IMR-90 (cell line): ENCODE measurements around the gene RASL11A. TPM values are rescaled to one million over a fixed set of nuclear protein-coding genes. Genes with fewer than 3 reads are reported as not detected.

ENCODE experiments used
- ATAC-seq: fragments of 200-7000 bp; cut with Tn5 transposase; 2 replicates; pipeline ENCODE4 v1.9.1; 2020; ENCODE audit warnings: low read depth, mild to moderate bottlenecking, moderate library complexity
- BruUV-seq: library from RNA; stranded (reverse); fragments of 400-500 nt; replicated peaks from 2 replicates; lab custom pipeline; 2021; lab: Mats Ljungman, UMichigan
- CTCF ChIA-PET: fragments of 300-600 bp; formaldehyde crosslinking; extraction: SDS; loops from one replicate; lab custom pipeline; 2021; ENCODE audit warnings: antibody characterized with exemption; lab: Yijun Ruan, JAX
- POLR2A ChIA-PET: fragments of 300-600 bp; sonication (Branson Sonifier 250); formaldehyde crosslinking; loops from one replicate; lab custom pipeline; 2022; ENCODE audit warnings: antibody characterized with exemption; ENCODE audit not compliant: unreplicated experiment; lab: Charles Lee
- DNase-seq: peaks from one replicate; pipeline ENCODE4 v3.0.0; 2013
- H2AFZ ChIP-seq: replicated peaks from 2 replicates; pipeline ENCODE3; 2013; ENCODE audit warnings: low read length, mild to moderate bottlenecking; ENCODE audit not compliant: poor library complexity
- H2AK5ac ChIP-seq: 2 replicates; pipeline ENCODE4 v1.6.1; 2013; ENCODE audit warnings: low read depth, low read length, inconsistent platforms
- H2AK9ac ChIP-seq: replicated peaks from 2 replicates; pipeline ENCODE3; 2013; ENCODE audit warnings: mild to moderate bottlenecking, low read depth, low read length, moderate library complexity; ENCODE audit not compliant: poor library complexity
- H2BK120ac ChIP-seq: 2 replicates; pipeline ENCODE4 v1.6.1; 2013; ENCODE audit warnings: low read depth, low read length, inconsistent platforms
- H2BK15ac ChIP-seq: 3 replicates; pipeline ENCODE4 v1.6.1; 2013; ENCODE audit warnings: low read depth, low read length, inconsistent platforms
- H2BK20ac ChIP-seq: 2 replicates; pipeline ENCODE4 v1.6.1; 2013; ENCODE audit warnings: low read depth, mild to moderate bottlenecking, inconsistent platforms, low read length, moderate library complexity
- H2BK5ac ChIP-seq: 2 replicates; pipeline ENCODE4 v1.6.1; 2013; ENCODE audit warnings: mild to moderate bottlenecking, low read depth, low read length, inconsistent platforms; ENCODE audit not compliant: poor library complexity, severe bottlenecking
- H3K14ac ChIP-seq: replicated peaks from 2 replicates; pipeline ENCODE4 v1.6.1; 2013; ENCODE audit warnings: low read depth, low read length, inconsistent platforms
- H3K18ac ChIP-seq: 2 replicates; pipeline ENCODE4 v1.6.1; 2013; ENCODE audit warnings: low read depth, low read length, control low read depth
- H3K23ac ChIP-seq: 2 replicates; pipeline ENCODE4 v1.6.1; 2013; ENCODE audit warnings: low read depth, low read length, inconsistent platforms
- H3K27ac ChIP-seq: 2 replicates; pipeline ENCODE4 v1.5.1; 2013; ENCODE audit warnings: mild to moderate bottlenecking, control low read depth, low read length; ENCODE audit not compliant: insufficient read depth
- H3K27me3 ChIP-seq: 2 replicates; pipeline ENCODE4 v1.6.1; 2013; ENCODE audit warnings: low read length; ENCODE audit not compliant: control insufficient read depth, insufficient read depth
- H3K36me3 ChIP-seq: 2 replicates; pipeline ENCODE4 v1.6.1; 2013; ENCODE audit warnings: low read length, mixed read lengths; ENCODE audit not compliant: control insufficient read depth, insufficient read depth
- H3K4ac ChIP-seq: 2 replicates; pipeline ENCODE4 v1.6.1; 2013; ENCODE audit warnings: low read depth, low read length, inconsistent platforms
- H3K4me1 ChIP-seq: 2 replicates; pipeline ENCODE4 v1.6.1; 2013; ENCODE audit warnings: low read length, mixed read lengths; ENCODE audit not compliant: control insufficient read depth, insufficient read depth
- H3K4me2 ChIP-seq: 2 replicates; pipeline ENCODE4 v1.6.1; 2013; ENCODE audit warnings: low read depth, mild to moderate bottlenecking, control low read depth, low read length, moderate library complexity
- H3K4me3 ChIP-seq: 2 replicates; pipeline ENCODE4 v1.5.1; 2013; ENCODE audit warnings: low read depth, mild to moderate bottlenecking, control low read depth, low read length, moderate library complexity; ENCODE audit not compliant: insufficient read depth
- H3K56ac ChIP-seq: 2 replicates; pipeline ENCODE4 v1.6.1; 2013; ENCODE audit warnings: low read length, inconsistent platforms; ENCODE audit not compliant: insufficient read depth; ENCODE audit errors: extremely low read depth
- H3K79me1 ChIP-seq, 2 experiments: 2 replicates each; pipeline ENCODE4 v1.6.1; 2013; ENCODE audit warnings: low read length in 2 of 2, inconsistent platforms in 1 of 2, low read depth in 1 of 2
- H3K9ac ChIP-seq: 2 replicates; pipeline ENCODE4 v1.6.1; 2013; ENCODE audit warnings: low read depth, low read length, control low read depth
- H3K9me1 ChIP-seq: 2 replicates; pipeline ENCODE4 v1.6.1; 2013; ENCODE audit warnings: low read length, inconsistent platforms; ENCODE audit not compliant: insufficient read depth
- H3K9me3 ChIP-seq: 2 replicates; pipeline ENCODE4 v1.6.1; 2013; ENCODE audit warnings: low read length; ENCODE audit not compliant: control insufficient read depth, insufficient read depth
- H4K20me1 ChIP-seq: 2 replicates; pipeline ENCODE4 v1.6.1; 2013; ENCODE audit warnings: low read length, inconsistent platforms; ENCODE audit not compliant: insufficient read depth
- H4K5ac ChIP-seq: 2 replicates; pipeline ENCODE4 v1.6.1; 2013; ENCODE audit warnings: mild to moderate bottlenecking, low read depth, low read length, control low read depth
- H4K8ac ChIP-seq, 2 experiments: 2 replicates each; pipeline ENCODE4 v1.6.1; 2013; ENCODE audit warnings: low read depth in 2 of 2, low read length in 2 of 2, control low read depth in 1 of 2, inconsistent platforms in 1 of 2
- H4K91ac ChIP-seq: 2 replicates; pipeline ENCODE4 v1.6.1; 2013; ENCODE audit warnings: low read depth, low read length, inconsistent platforms; ENCODE audit not compliant: insufficient read depth
- BHLHE40 ChIP-seq: fragments of 150-350 bp; IDR thresholded peaks from 2 replicates; pipeline ENCODE4 v1.6.1; 2016; ENCODE audit warnings: mild to moderate bottlenecking, low read depth, low read length
- CEBPB ChIP-seq: IDR thresholded peaks from 2 replicates; pipeline ENCODE4 v1.6.1; 2012; ENCODE audit warnings: low read depth, low read length, improper control_type of control experiment
- CHD1 ChIP-seq: IDR thresholded peaks from 2 replicates; pipeline ENCODE4 v1.6.1; 2012; ENCODE audit warnings: low read depth, low read length, improper control_type of control experiment
- MAFK ChIP-seq: IDR thresholded peaks from 2 replicates; pipeline ENCODE4 v1.6.1; 2012; ENCODE audit warnings: low read depth, low read length, improper control_type of control experiment
- MAZ ChIP-seq: IDR thresholded peaks from 2 replicates; pipeline ENCODE4 v1.6.1; 2012; ENCODE audit warnings: low read depth, mild to moderate bottlenecking, low read length, improper control_type of control experiment, moderate library complexity, borderline replicate concordance
- MXI1 ChIP-seq: IDR thresholded peaks from 2 replicates; pipeline ENCODE4 v1.6.1; 2012; ENCODE audit warnings: low read depth, mild to moderate bottlenecking, low read length, moderate library complexity, borderline replicate concordance
- NFE2L2 ChIP-seq: fragments of 150-350 bp; IDR thresholded peaks from 2 replicates; pipeline ENCODE4 v1.6.1; 2016; ENCODE audit warnings: low read depth, mild to moderate bottlenecking, low read length
- POLR2A ChIP-seq: IDR thresholded peaks from 2 replicates; pipeline ENCODE4 v1.6.1; 2012; ENCODE audit warnings: mild to moderate bottlenecking, low read depth, low read length
- RAD21 ChIP-seq: IDR thresholded peaks from 2 replicates; pipeline ENCODE4 v1.6.1; 2012; ENCODE audit warnings: low read length, improper control_type of control experiment
- RFX5 ChIP-seq: IDR thresholded peaks from 2 replicates; pipeline ENCODE4 v1.8.0; 2012; ENCODE audit warnings: low read depth, mild to moderate bottlenecking, low read length, moderate library complexity
- SMC3 ChIP-seq: fragments of 150-350 bp; IDR thresholded peaks from 2 replicates; pipeline ENCODE4 v1.6.1; 2016; ENCODE audit warnings: low read depth, mild to moderate bottlenecking, antibody characterized with exemption, low read length, moderate library complexity
- WGBS, 2 experiments: methylation state at CpG; one replicate each; pipeline versions ENCODE4 v1.1.5 to v1.1.7; 2013; ENCODE audit warnings: missing lambda C conversion rate in 2 of 2; ENCODE audit not compliant: insufficient read length in 1 of 2; ENCODE audit errors: extremely low coverage in 2 of 2; 5-methylcytosine and 5-hydroxymethylcytosine counted together
- dilution Hi-C: fragments of 300-500 bp; cut with HindIII; formaldehyde crosslinking; loops from one replicate; pipeline ENCODE4 v1.14.3; 2018; ENCODE audit warnings: low sequenced_read_pairs; ENCODE audit not compliant: unreplicated experiment
- in situ Hi-C: fragments of 300-500 bp; cut with MboI; formaldehyde crosslinking; loops from 3 replicates; pipeline ENCODE4 v1.14.3; 2019; ENCODE audit warnings: low sequenced_read_pairs, inconsistent platforms, mixed read lengths
- intact Hi-C: fragments of 100-400 bp; cut with micrococcal nuclease; formaldehyde crosslinking; loops from 2 replicates; pipeline ENCODE4 v1.10.0; 2022
- polyA plus RNA-seq, 3 experiments: library from polyadenylated mRNA; depleted of rRNA; stranded (reverse); fragments of >200 nt; gene quantifications; 2 replicates each; pipeline ENCODE4 v1.2.3, GENCODE V29; 2012; ENCODE audit warnings: low replicate concordance in 1 of 3
- total RNA-seq: library from RNA; depleted of rRNA; stranded (reverse); fragments of >200 nt; gene quantifications from 2 replicates; pipeline ENCODE4 v1.2.3, GENCODE V29; 2012
- TF ChIP-seq, protein P1 (sequence below): conservative IDR thresholded peaks from 2 replicates; pipeline ENCODE4 v1.5.1; 2012; ENCODE audit warnings: mild to moderate bottlenecking, low read depth, low read length, improper control_type of control experiment
- TF ChIP-seq, protein P2 (sequence below): fragments of 150-350 bp; IDR thresholded peaks from 2 replicates; pipeline ENCODE4 v1.6.1; 2016; ENCODE audit warnings: low read depth, mild to moderate bottlenecking, low read length, moderate library complexity, borderline replicate concordance
- TF ChIP-seq, protein P3 (sequence below): fragments of 150-350 bp; IDR thresholded peaks from 2 replicates; pipeline ENCODE4 v1.6.1; 2017; ENCODE audit warnings: mild to moderate bottlenecking, antibody characterized with exemption, low read length, low read depth

Gene RASL11A
- total and polyA plus RNA-seq, 2 of the 4 experiments (the other 2 are of a cell fraction) = 10.4 to 18.5 TPM

DNA sequence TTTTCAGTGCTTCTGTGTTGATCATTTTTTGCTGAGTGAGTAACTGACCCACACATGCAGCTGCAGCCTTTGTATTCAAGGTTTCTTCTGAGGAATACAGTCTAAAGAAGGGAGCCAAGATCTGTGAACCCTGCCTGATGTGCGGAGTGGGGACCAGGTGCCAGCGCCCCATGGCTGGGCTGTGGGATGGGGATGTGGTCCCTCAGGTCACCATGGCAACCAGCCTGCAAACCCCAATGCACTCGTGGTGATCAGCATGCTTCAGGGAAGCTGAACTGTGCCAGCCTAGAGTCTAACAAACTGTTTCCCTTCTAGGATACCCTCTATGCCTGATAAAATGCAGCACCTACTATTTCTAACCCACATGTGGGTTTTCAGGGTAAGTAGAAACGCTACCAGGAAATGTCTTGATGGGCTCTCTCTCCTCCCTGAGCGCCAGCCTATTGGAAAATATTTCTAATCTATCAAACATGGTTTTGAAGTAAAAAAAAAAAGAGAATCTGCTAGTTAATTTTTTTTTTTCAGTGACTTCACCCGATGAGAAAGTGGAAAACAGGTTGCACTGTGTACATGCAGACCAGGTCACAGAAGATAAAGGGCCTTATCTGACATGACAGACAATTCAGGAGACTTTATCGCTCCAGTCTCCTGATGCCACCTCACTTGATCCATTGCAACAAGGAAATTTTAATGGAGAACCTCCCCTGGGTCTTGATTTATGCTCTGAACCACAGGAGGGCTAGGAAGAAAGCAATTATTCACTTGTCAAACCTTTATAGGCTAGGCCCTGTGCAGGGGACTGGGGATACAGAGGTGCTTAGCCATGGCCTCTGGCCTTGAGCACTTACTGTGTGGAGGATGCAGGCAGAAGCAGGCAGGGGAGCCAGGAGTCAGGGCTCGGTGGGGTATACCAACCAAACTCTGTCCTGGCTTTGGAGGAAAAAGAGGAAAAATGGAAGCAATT is 51.1 kb downstream of the RASL11A start:
- Histone ChIP-seq H3K79me1 (no peaks in the 10 kb centered on the region), H2AK9ac (no peak overlapping the region), H3K27me3 (no peaks in the 10 kb centered on the region), H3K18ac (no peak overlapping the region), H3K56ac (no peak overlapping the region), H3K27ac (no peak overlapping the region), H3K14ac (no peak overlapping the region), H4K8ac (no peak overlapping the region), H3K36me3 (no peaks in the 10 kb centered on the region), H3K23ac (no peak overlapping the region), H3K9ac (no peak overlapping the region), H2BK20ac (no peak overlapping the region), H2BK5ac (no peak overlapping the region), H3K4me1 (peaks cover 7% of the 10 kb centered on the region), H3K4me3 (no peak overlapping the region), H3K4me2 (no peak overlapping the region), H3K4ac (no peak overlapping the region; the same call in 1 of the 2 replicates), H3K9me1 (peaks cover 3% of the 10 kb centered on the region; the same call in 1 of the 2 replicates), H2BK15ac (no peak overlapping the region), H4K20me1 (no peaks in the 10 kb centered on the region), H2AFZ (no peak overlapping the region), H2AK5ac (no peak overlapping the region), H2BK120ac (no peak overlapping the region), H4K5ac (no peak overlapping the region), H3K9me3 (peaks cover 2% of the 10 kb centered on the region; the same call in 1 of the 2 replicates), H4K91ac (no peak overlapping the region)
- in situ Hi-C loops = no loop called here
- ChIA-PET POLR2A (no interaction called here), CTCF (no interaction called here)
- WGBS, 2 experiments = no CpG with 5 or more reads among the region's 8 CpGs
- DNase-seq = no peak
- intact Hi-C loops = no loop called here
- dilution Hi-C loops = no loop called here
- no peak for ATAC-seq
- no TSS peak for BruUV-seq
- no peak for TF ChIP-seq NFE2L2
- TF ChIP-seq SMC3 = no peak
- no peak for TF ChIP-seq BHLHE40
- TF ChIP-seq, protein P1, sequence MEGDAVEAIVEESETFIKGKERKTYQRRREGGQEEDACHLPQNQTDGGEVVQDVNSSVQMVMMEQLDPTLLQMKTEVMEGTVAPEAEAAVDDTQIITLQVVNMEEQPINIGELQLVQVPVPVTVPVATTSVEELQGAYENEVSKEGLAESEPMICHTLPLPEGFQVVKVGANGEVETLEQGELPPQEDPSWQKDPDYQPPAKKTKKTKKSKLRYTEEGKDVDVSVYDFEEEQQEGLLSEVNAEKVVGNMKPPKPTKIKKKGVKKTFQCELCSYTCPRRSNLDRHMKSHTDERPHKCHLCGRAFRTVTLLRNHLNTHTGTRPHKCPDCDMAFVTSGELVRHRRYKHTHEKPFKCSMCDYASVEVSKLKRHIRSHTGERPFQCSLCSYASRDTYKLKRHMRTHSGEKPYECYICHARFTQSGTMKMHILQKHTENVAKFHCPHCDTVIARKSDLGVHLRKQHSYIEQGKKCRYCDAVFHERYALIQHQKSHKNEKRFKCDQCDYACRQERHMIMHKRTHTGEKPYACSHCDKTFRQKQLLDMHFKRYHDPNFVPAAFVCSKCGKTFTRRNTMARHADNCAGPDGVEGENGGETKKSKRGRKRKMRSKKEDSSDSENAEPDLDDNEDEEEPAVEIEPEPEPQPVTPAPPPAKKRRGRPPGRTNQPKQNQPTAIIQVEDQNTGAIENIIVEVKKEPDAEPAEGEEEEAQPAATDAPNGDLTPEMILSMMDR = no peak
- TF ChIP-seq MAFK = no peak
- TF ChIP-seq, protein P2, sequence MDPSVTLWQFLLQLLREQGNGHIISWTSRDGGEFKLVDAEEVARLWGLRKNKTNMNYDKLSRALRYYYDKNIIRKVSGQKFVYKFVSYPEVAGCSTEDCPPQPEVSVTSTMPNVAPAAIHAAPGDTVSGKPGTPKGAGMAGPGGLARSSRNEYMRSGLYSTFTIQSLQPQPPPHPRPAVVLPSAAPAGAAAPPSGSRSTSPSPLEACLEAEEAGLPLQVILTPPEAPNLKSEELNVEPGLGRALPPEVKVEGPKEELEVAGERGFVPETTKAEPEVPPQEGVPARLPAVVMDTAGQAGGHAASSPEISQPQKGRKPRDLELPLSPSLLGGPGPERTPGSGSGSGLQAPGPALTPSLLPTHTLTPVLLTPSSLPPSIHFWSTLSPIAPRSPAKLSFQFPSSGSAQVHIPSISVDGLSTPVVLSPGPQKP = no peak
- TF ChIP-seq MXI1 = no peak
- TF ChIP-seq POLR2A = no peak
- no peak for TF ChIP-seq CHD1
- TF ChIP-seq, protein P3, sequence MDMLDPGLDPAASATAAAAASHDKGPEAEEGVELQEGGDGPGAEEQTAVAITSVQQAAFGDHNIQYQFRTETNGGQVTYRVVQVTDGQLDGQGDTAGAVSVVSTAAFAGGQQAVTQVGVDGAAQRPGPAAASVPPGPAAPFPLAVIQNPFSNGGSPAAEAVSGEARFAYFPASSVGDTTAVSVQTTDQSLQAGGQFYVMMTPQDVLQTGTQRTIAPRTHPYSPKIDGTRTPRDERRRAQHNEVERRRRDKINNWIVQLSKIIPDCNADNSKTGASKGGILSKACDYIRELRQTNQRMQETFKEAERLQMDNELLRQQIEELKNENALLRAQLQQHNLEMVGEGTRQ = no peak
- no peak for TF ChIP-seq CEBPB
- no peak for TF ChIP-seq RFX5
- TF ChIP-seq MAZ = no peak
- TF ChIP-seq RAD21 = no peak
